CD4-positive, alpha-beta T cell treated with Interleukin-4 for 4 hours (primary cell): ENCODE results near the gene ZCCHC7.
"Not testable (repeated sequence)": the region's sequence is repeated elsewhere in the genome, so short reads cannot be mapped to it uniquely, and the experiment has no call there.

Experiments used
- DNase-seq: peaks from one replicate; pipeline ENCODE4 v3.0.0-alpha.2; 2020

ZCCHC7 gene

GRCh38 chr9:37179576-37179975 is 59.2 kb downstream of the ZCCHC7 start:
- no peak for DNase-seq

- DNase-seq: no peak
Measured at GRCh38 chr9:37180138-37180537, 59.8 kb downstream of the ZCCHC7 start.

- no peak for DNase-seq
Measured at GRCh38 chr9:37182718-37183117, 62.3 kb downstream of the ZCCHC7 start.

- DNase-seq: no peak
Measured at GRCh38 chr9:37184905-37185867, 64.8 kb downstream of the ZCCHC7 start.

- DNase-seq: peak; percentile 10
Measured at GRCh38 chr9:37187292-37187691, 66.9 kb downstream of the ZCCHC7 start.

- DNase-seq: peak; percentile 21
Measured at GRCh38 chr9:37187713-37188439, 67.5 kb downstream of the ZCCHC7 start.

GRCh38 chr9:37190739-37191138 is 70.4 kb downstream of the ZCCHC7 start:
- DNase-seq: not testable (repeated sequence)

GRCh38 chr9:37191403-37192089 is 71.2 kb downstream of the ZCCHC7 start:
- DNase-seq: no peak

- no peak for DNase-seq
Measured at GRCh38 chr9:37192803-37193202, 72.4 kb downstream of the ZCCHC7 start.

- DNase-seq: peak; percentile 5
Measured at GRCh38 chr9:37197158-37198038, 77.0 kb downstream of the ZCCHC7 start.

- no peak for DNase-seq
Measured at GRCh38 chr9:37198039-37198729, 77.8 kb downstream of the ZCCHC7 start.

- DNase-seq: no peak
Measured at GRCh38 chr9:37198831-37199230, 78.5 kb downstream of the ZCCHC7 start.

- DNase-seq: peak; percentile 22
Measured at GRCh38 chr9:37200433-37201005, 80.1 kb downstream of the ZCCHC7 start.

GRCh38 chr9:37201581-37201980 is 81.2 kb downstream of the ZCCHC7 start:
- DNase-seq: no peak

- DNase-seq: no peak
Measured at GRCh38 chr9:37202091-37202490, 81.7 kb downstream of the ZCCHC7 start.

- not testable (repeated sequence) for DNase-seq
Measured at GRCh38 chr9:37203456-37203855, 83.1 kb downstream of the ZCCHC7 start.

- no peak for DNase-seq
Measured at GRCh38 chr9:37206121-37206620, 85.8 kb downstream of the ZCCHC7 start.

- DNase-seq: no peak
Measured at GRCh38 chr9:37209431-37210386, 89.3 kb downstream of the ZCCHC7 start.

GRCh38 chr9:37210737-37211523 is 90.6 kb downstream of the ZCCHC7 start:
- DNase-seq: no peak
